Femur (tissue), 1 donor: ENCODE results near the gene APOM.

ENCODE experiments used
- DNase-seq: peaks from one replicate; pipeline ENCODE4 v3.0.0-alpha.2; 2017

Gene APOM

DNA sequence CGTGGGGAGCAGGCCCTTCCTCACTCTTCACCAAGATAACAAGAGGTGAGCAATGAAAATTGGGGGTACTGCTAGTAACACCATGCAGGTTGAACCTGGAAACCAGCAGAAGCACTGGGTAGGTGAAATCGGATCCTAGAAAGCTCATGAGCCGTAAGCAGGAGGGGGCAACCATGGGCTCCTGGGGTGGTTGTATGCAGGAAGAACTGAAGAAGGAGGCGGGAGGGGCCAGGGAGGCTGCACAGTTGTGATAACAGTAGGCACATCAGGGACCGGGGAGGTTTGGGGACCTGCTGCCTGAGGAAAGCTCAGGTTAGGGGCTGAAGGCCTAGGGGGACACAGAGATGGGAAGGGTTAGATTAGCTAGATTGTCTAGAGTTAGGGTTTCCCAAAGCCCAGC, 30.8 kb downstream of the APOM start:
- DNase-seq = no peak

DNA sequence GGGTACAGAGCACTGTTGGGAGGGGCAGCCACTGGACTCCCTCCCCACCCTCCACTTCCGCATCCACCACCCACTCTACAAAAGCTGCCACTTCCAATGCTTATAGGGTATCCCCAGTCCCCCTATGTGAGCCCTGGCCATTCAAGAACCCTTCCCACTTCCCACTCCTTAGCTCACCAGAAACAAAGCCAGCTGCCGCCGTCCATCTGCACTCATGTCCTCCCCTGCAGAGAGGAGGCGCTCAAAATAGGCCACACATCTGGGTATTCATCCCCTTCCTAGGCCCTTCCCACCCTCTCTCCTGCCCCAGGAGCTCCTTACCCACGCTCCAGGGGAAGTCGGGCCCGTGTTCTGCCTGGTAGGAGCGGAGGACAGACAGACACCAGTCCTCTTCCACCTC, 31.6 kb downstream of the APOM start:
- DNase-seq = no peak

DNA sequence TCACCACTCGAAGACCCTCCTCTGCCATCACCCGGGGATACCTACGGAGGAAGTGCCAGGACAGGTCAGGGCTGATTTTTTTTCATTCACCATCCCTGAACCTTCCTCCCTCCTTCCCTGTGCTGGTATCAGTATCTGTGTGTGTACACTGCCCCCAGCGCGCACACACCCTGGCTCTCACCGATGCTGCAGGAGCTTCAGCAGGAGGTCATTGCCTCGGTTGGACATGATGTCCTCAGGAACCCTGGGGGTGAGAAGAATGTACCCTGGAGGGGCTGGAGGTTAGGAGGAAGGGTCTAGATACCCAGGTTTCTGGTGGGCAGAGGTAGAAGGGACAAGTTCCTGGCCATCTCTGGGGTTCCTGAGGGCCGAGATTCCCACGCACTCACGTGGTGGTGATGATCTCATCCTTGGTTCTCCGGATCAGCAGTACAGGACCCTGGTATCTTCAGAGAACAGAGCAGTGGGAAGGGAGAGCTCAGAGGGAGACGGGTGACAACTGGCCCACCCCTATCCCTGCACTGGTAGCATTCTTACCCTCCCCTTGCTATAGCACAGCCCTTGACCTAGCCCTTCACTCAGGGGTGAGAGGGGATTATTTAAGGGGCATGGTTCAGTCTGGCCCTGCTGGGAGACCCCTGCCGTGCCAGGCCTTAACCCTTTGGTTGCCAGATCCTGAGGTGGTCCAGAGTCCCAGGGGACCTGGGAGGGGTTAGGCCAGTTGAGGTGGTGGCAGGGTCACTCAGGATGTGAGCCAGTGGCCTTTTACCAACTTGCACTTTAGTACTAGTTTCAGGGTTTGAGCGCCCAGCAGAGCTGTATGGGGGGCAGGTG, 32.4 kb downstream of the APOM start:
- DNase-seq = no peak

DNA sequence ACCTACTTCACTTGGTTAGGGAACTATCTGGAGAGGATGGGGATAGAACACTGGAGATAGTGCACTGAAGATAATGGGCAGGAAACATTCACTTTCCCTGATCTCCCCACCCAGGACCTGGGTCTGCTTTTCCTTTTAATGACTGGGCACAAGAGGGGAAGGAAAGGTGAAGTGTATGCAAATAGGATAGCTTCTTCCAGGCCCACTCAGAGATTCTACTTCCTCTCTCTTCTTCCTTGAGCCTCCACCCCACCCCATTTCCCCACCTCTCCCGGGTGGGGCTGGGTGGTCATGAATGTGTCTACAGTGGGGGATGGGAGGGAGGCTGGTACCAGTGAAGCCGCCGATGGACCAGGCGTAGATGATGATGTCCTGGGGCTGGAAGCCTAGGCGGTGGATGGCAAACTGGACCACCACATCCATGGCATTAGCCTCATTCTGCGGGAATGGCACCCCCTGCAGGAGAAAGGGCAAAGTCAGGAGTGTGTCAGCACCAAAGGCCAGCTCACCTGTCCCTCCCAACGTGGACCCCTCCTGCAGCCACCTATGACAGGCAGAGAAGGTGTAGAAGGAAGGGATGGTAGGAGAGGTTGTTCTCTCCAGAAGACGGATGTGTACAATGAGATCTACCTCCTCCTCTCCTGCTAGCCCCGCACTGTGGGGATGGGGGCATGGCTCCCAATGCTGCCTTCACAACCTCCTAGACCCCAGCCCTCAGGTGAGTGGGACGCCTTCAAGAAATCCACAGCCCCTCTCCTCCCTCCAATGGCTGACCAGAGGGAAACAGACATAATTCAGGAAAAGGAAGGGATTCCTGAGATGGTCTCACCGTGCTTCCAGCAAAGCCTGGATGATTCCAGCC, 33.8 kb downstream of the APOM start:
- no peak for DNase-seq

DNA sequence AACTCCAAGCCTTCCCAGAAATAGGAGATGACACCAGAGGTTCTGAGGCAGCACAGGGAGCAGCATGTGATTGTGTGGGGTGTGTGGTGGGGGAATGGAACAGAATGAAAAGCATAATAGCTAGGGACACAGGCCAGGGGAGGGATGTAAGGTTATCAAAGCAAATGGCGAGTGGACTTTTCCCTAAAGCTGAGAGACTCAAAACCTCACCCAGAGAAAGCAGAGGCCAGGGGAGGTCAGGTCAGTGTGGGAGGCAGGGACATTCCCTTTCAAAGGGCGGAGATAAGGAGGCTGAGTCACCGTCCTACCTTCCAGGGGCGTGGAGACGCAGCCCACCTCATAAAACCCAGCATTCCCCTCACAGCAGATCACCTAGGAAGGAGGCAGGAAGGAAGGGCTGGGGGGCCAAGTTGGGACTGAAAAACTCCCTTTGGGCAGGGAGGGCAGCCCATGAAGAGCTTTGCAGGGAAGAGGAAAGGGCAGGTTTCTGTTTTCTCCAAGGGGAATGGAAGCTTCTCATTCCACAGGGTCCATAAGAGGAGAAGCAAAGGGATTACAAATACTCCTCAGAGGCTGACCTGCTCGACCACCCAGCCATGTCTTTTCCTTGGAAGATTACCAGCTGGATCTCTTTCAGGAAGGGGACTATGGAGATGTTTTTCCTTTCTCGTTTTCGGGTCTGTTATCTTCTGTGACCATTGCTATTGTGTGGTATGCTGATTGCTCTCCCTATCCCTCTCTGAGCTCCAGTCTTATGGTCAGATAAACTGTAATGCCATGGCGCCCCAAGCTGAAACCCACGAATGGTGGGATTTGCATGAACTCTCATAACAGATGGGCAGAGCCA, 34.8 kb downstream of the APOM start:
- no peak for DNase-seq

DNA sequence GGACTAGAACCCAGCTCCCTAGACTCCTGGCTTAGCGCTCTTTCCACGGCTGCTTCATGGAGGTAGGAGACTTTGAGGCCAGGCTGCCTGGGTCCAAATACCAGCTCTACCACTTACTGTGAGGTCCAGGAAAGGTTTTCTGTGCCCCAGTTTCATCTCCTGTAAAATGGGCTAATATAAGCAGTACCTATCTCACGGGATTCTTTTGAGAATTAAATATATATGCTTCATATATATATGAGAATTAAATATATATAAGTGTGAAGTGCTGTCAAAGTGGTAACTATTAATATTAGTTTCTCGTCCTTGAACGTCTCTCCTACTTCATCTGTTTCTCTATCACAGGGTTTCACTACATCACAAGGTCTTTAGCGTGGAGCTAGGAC, 35.4 kb downstream of the APOM start:
- DNase-seq = no peak

DNA sequence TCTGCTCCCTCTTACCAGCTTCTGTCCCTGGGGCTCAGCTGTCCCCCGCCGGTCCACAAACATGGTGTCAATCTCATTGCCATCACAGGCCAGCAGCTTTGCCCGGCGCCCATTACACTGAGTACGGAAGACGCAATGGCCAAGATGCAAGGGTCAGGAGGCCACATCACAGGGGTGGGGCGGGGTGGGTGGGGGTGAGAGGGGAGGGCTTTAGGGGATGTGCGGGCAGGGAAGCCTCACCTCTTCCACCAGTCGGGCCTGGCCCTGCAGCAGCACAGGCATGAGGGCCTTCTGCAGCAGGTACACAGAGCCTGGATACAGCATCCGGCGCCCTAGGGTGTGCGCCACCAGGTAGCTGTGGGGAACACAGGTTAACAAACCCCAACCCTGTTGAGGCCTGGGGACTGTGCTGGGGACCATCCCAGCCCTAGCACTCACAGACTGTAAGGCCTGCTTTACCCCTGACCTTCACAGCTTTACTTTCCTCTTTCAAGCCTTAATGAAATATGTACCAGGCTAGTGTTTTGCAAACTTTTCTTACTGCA, 35.9 kb downstream of the APOM start:
- DNase-seq = no peak

DNA sequence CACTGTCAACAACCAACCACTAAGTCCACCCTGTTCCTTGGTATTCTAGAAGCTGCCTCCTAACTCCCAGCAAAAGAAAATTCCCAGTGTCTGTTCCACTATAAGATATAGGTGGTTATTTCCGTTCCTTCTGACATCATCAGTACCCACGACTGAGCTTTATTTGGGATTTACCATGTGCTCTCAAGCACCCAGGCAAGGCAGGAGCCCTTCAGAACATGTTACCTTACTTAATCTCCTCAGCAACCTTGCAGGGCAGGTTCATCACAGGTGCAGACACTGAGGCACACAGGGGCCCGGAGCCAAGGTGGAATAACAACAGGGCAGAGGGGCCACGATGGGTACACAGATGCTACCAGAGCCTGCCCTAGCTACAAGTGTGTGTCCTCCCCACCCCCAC, 36.7 kb downstream of the APOM start:
- no peak for DNase-seq

DNA sequence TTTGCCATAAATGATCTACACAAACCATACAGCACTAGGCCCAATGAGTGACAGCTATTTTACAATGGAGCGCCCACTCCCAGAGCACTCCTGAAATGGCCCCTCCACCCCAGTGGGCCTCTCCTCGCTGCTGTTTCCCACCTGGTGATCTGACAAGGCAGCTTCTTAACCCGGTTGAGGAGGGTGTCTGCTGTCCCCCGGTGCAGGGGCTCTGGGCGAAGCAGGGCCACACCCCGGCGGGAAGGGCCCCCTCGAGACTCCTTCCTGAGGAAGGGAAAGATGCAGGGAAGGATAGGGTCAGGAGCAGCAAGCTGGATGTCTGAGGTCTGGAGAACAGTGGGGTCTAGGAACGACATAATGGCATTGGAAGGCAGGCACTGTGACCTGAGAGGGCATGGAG, 37.2 kb downstream of the APOM start:
- no peak for DNase-seq

DNA sequence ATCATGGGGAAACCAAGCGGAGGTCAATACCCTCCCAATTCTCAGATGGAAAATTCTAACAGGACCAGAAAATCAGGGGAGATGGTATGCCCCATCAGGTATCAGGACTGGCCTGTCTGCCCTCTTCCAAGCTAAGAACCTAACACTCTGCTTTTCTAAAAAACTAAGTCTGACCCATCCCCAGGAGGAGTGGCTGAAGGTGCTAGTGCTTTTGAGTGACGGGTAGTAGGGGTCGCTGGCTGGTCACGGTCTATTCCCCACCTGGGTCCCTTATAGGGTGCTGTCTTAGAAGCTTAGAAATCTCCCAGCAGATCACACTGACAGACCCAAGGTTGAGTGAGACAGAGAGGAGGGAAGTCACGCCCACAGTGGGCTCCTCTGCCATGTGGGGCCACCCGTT, 37.8 kb downstream of the APOM start:
- DNase-seq = no peak

DNA sequence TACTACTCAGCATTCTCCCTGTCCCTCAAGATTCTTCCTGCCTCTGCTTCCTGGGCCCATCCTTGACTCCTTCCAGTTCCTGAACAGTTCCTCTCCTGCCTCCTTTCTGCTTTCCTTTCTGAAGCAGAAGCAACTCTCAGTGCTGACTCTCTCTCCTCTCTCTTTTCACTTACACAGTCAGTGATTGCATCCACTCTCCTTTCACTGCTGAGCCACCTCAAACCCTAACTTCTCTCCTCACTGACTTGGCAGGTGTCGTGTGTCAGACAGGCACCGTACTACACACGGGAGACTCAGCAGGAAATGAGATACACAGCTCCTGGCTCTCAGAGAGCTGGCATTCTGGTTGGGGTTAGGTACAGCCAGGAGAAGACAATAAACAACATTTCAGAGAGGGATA, 41.9 kb downstream of the APOM start:
- DNase-seq = no peak

DNA sequence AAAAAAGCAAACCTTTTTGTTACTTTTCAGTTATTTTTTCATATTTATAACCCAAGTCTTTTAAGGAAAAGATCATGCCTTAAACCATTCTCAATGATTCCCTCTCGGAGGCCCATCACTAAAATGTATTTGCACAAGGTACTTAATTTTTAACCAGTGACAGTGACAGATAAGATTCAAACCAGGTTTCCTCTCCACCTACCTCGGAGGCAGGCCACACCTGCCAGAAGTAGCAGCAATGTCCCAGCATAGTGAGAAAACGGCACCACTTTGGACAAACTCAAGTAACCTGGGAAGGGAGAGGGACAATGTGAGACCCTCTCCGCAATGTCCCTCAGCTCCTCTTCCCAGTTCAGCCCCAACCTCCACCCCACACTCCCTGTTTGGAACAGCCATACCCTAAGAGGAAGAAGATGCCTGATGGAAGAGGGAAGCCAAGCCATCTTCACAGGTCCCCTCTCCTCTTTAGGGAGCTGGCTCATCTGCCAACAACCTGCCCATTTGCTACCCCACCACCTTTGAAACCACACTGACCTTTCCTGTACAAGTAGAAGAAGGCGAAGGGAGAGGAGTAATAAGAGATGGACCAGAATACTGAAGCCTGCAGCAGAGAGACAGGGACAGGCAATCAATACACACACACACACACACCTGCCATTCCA, 45.2 kb downstream of the APOM start:
- no peak for DNase-seq

DNA sequence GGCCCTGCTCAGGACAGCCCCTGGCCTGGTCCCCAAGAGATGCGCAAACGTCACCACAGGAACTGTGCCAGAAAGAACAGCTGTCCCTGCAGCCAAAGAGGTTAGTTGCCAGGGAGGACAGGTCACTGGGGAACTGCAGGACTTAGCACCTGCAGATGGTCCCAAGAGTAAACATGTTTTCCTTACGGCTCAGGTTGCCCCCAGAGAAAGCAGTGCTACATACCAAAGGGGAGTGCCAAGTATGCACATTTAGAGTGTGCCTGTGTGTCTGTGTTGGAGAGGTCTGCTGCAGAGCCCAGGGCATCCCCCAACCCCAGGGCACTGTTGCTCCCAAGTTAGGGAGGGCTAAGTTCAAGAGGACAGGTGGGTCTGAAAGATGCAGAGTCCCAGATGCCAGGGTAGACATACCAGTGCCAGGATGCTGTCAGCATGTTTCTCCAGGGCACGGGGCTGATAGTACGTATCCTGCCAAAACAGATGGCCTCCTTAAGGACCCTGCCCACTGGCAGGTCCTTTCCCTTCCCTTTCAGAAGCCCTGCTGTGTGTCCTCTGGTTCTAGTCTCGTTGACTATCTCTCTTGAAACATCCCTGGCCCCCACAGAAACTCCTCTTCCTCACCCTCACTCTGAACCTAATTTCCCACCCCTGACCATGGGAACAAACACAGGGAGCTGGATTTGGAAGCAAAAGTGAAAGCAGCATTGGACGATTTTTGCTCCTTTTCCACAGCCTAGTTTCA, 46.1 kb downstream of the APOM start:
- peak; percentile 72 for DNase-seq

DNA sequence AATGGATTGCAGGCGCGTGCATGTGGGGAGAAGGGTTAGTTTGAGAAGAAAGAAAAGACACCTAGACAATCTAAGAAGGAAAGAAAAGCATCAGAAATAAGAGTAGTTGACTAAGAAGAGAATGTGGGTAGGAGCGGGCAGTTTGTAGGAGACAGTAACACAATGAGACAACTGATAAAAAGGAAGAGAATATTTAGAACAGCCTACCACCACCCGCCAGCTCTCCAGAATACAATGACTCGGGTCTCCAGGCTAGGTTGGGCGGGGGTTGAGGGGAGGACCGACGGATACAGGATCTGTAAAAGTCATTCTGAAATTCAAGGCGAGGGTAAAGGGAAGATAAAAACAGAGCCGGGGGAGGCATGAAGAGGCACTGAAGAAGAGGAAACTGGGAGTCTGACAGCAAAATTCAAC, 46.7 kb downstream of the APOM start:
- no peak for DNase-seq

DNA sequence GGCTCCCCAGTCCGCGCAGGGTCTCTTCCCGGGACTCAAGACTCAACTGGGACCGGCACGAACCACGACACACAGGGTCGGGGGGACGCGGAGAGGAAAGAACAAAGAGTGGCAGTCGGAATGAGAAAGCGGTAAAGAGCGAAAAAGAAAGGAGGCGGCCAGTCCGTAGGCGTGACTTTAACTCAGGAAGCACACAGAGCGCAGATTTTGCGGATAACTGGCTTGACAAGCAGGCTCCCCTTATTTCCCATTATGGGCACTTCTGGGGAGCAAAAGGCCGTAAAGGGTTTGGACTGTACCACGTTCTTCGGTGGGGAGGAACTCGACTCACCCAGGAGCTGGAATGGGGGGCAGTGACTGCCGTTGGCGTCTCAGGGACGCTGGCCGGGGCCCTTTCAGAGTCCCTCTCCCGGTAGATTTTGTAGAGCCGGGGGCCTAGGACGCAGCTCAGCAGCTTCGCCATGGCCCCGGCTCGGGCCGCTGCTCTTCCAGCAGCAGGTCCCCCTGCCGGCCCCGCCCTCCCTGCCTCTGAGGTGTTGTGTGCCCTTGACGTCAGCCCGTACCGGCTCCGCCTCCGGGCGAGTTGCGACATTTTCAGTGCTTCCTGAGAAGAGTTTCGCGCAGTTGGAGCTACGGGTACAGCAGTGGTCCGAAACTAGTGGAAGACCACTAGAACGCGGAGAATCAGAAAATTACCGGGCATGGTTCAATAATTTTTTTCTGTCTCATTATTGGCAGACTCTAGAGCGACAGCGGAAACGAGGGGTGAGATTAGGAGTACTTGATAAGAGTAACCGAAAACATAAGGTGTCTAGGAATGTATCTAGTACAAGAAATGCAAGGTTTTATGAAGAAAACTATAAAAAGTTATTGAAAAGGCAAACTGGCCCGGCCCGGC, 47.4 kb downstream of the APOM start, which contains the start of gene ABHD16A:
Gene ABHD16A, minus strand, starts transcription at position 506 of the 898 bp plus-strand sequence. Its CDS starts 43 bp downstream, at position 463.
- peak; percentile 99 for DNase-seq

DNA sequence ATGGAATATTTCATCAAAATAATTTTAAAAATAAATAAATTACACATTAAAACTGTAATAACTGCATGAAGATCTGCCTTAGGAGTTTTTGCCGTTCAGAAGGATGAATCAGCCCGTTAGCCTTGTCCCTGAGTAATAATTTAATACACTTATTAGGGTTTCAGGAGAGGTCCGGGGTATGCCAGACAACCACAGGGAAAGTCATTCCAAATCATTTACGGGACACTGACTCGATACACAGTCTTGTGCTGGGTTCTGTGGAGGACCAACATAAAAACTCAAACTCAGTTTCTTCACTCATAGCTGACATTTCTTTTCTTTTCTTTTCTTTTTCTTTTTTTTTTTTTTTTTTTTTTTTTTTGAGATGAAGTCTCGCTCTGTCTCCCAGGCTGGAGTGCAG, 50.2 kb downstream of the APOM start:
- DNase-seq = no peak

DNA sequence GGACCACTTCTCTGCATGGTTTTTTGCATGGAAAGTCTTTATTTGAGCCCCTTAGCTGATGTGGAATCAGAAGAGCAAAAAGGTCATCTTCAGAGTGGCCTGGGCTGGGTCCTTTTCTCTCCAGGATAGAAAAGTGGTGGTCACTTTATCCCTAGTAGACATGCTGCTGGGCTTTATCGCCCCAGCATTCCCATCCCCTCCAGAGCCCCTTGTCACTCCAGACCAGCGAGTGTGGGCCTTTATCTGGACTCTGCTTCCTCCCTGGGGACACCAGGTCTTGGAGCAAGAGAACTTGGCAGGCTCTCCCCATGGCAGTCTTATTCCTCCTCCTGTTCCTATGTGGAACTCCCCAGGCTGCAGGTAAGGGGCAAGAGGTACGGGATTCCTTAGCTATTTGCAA, 50.9 kb downstream of the APOM start, which contains the start of gene LY6G6F:
Gene LY6G6F, plus strand, starts transcription at position 268 of the 400 bp plus-strand sequence. Its CDS starts 41 bp downstream, at position 309.
- no peak for DNase-seq

DNA sequence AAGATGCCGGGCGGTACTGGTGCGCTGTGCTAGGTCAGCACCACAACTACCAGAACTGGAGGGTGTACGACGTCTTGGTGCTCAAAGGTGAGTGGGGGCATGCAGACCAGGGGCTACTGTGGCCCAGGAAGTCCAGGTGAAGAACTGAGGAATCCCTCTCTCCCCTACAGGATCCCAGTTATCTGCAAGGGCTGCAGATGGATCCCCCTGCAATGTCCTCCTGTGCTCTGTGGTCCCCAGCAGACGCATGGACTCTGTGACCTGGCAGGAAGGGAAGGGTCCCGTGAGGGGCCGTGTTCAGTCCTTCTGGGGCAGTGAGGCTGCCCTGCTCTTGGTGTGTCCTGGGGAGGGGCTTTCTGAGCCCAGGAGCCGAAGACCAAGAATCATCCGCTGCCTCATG, 52.0 kb downstream of the APOM start:
- no peak for DNase-seq
